Mucosa of rectum (tissue), 2 donors: ENCODE data around the gene FRMD4A.

Source experiments
- H3K27ac ChIP-seq, 2 donors: one replicate each; pipeline ENCODE4 v1.7.0; 2013; ENCODE audit warnings: inconsistent platforms in 2 of 2, low read depth in 2 of 2, low read length in 2 of 2
- H3K27me3 ChIP-seq, 2 donors: one replicate each; pipeline ENCODE4 v1.7.0; 2013; ENCODE audit warnings: low read length in 2 of 2; ENCODE audit not compliant: control insufficient read depth in 2 of 2, insufficient read depth in 2 of 2
- H3K36me3 ChIP-seq, 2 donors: one replicate each; pipeline ENCODE4 v1.7.0; 2013; ENCODE audit warnings: low read length in 2 of 2; ENCODE audit not compliant: control insufficient read depth in 2 of 2, insufficient read depth in 2 of 2
- H3K4me1 ChIP-seq, 2 donors: one replicate each; pipeline ENCODE4 v1.7.0; 2013; ENCODE audit warnings: low read length in 2 of 2, mild to moderate bottlenecking in 1 of 2; ENCODE audit not compliant: control insufficient read depth in 2 of 2, insufficient read depth in 2 of 2
- H3K4me3 ChIP-seq, 2 donors: one replicate each; pipeline ENCODE4 v1.7.0; 2013; ENCODE audit warnings: low read length in 2 of 2
- H3K9ac ChIP-seq, 2 donors: one replicate each; pipeline ENCODE4 v1.7.0; 2013; ENCODE audit warnings: low read length in 2 of 2, low read depth in 1 of 2, mild to moderate bottlenecking in 1 of 2
- H3K9me3 ChIP-seq, 2 donors: one replicate each; pipeline ENCODE4 v1.7.0; 2013; ENCODE audit warnings: low read length in 2 of 2; ENCODE audit not compliant: control insufficient read depth in 2 of 2
- donor health status: healthy.
- donor health status: Normal muscosa, but diverticular disease.

Gene FRMD4A

GRCh38 chr10:13813550-13813949 lies 517.2 kb downstream of the FRMD4A start:
- no peak overlapping the region for H3K4me3 ChIP-seq
- no peak overlapping the region for H3K9ac ChIP-seq
- no peaks in the 10 kb centered on the region for H3K9me3 ChIP-seq
- H3K27ac ChIP-seq = no peak overlapping the region
- H3K27me3 ChIP-seq = no peaks in the 10 kb centered on the region
- H3K4me1 ChIP-seq = no peaks in the 10 kb centered on the region
- H3K36me3 ChIP-seq = no peaks in the 10 kb centered on the region

- H3K27me3 ChIP-seq = no peaks in the 10 kb centered on the region
- H3K9ac ChIP-seq = no peak overlapping the region
- no peaks in the 10 kb centered on the region for H3K4me1 ChIP-seq
- no peak overlapping the region for H3K4me3 ChIP-seq
- no peaks in the 10 kb centered on the region for H3K9me3 ChIP-seq
- H3K36me3 ChIP-seq = no peaks in the 10 kb centered on the region
- no peak overlapping the region for H3K27ac ChIP-seq
Measured at GRCh38 chr10:13812804-13813203, 517.9 kb downstream of the FRMD4A start.

DNA sequence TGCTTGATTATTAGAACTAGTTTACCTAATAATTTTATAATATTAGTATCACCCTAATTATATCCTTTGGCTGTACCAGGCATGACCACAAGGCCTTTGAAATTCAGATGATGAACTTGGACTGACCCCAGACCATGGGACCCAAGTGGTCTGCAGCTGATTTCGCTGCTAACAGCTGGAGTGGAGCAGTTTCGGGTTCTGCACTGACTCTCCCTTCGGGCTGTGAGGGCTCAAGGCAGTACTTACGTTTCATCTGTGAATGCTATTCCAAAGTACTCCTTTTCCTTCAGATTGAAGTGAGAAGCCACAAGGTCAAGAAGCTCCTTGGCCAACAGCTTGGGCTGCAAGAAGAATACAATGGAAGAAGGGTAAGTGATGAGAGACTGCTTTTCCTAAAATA lies 520.2 kb downstream of the FRMD4A start:
- Histone ChIP-seq H3K4me1 (no peaks in the 10 kb centered on the region), H3K36me3 (no peaks in the 10 kb centered on the region), H3K27me3 (no peaks in the 10 kb centered on the region), H3K9me3 (no peaks in the 10 kb centered on the region), H3K9ac (no peak overlapping the region), H3K4me3 (no peak overlapping the region), H3K27ac (no peak overlapping the region)

GRCh38 chr10:13809427-13809826 lies 521.3 kb downstream of the FRMD4A start:
- H3K4me1 ChIP-seq = no peaks in the 10 kb centered on the region
- H3K27me3 ChIP-seq = no peaks in the 10 kb centered on the region
- no peak overlapping the region for H3K27ac ChIP-seq
- no peak overlapping the region for H3K4me3 ChIP-seq
- no peaks in the 10 kb centered on the region for H3K9me3 ChIP-seq
- H3K9ac ChIP-seq = no peak overlapping the region
- no peaks in the 10 kb centered on the region for H3K36me3 ChIP-seq

DNA sequence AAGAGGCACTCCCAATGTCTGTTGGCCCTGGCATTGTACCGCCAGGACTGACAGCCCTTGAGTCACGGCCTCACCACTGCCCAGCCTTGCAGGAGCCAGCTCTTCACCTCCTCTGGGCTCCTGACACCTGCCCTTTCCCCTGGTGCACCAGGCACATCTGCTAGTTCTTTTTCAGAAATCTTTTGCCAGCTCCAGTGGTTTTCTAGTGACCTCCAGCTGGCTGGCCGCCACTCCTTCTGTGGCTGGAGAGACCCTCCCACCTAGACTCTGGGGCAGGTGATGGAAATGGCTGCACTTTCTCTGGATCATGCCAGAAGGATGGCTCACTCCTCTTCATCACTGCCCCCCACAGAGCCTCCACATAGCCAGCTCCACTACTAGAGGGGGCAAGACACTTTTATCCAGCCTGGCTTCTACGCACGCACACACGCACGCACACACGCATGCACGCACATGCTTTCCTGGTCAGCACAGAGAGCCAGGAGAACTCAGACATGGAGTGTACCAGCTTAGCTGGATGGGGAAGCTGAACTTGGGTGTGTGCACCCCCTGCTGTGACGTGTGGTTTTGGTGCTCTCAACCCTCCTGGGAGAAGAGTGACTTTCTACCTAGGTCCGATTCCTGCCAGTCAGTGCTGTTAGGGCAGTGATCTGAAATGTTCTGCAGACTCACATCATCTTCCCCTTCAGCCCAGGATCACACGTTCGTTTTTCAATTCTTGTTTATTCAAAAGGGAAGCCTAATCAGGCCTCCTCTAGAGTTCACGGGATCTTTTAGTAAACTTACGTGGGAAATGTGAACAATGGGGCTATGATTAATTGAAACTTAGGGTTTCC lies 522.0 kb downstream of the FRMD4A start:
- Histone ChIP-seq H3K36me3 (no peaks in the 10 kb centered on the region), H3K4me3 (no peak overlapping the region), H3K27me3 (peaks cover 0 to 4% of the 10 kb centered on the region in 2 donors), H3K9me3 (no peaks in the 10 kb centered on the region), H3K27ac (no peak overlapping the region), H3K4me1 (no peaks in the 10 kb centered on the region), H3K9ac (no peak overlapping the region)

GRCh38 chr10:13806419-13806818 lies 524.3 kb downstream of the FRMD4A start:
- H3K9me3 ChIP-seq = no peaks in the 10 kb centered on the region
- no peak overlapping the region for H3K4me3 ChIP-seq
- H3K9ac ChIP-seq = no peak overlapping the region
- H3K27ac ChIP-seq = no peak overlapping the region
- H3K27me3 ChIP-seq = peaks cover 0 to 5% of the 10 kb centered on the region in 2 donors
- H3K36me3 ChIP-seq = no peaks in the 10 kb centered on the region
- no peaks in the 10 kb centered on the region for H3K4me1 ChIP-seq

DNA sequence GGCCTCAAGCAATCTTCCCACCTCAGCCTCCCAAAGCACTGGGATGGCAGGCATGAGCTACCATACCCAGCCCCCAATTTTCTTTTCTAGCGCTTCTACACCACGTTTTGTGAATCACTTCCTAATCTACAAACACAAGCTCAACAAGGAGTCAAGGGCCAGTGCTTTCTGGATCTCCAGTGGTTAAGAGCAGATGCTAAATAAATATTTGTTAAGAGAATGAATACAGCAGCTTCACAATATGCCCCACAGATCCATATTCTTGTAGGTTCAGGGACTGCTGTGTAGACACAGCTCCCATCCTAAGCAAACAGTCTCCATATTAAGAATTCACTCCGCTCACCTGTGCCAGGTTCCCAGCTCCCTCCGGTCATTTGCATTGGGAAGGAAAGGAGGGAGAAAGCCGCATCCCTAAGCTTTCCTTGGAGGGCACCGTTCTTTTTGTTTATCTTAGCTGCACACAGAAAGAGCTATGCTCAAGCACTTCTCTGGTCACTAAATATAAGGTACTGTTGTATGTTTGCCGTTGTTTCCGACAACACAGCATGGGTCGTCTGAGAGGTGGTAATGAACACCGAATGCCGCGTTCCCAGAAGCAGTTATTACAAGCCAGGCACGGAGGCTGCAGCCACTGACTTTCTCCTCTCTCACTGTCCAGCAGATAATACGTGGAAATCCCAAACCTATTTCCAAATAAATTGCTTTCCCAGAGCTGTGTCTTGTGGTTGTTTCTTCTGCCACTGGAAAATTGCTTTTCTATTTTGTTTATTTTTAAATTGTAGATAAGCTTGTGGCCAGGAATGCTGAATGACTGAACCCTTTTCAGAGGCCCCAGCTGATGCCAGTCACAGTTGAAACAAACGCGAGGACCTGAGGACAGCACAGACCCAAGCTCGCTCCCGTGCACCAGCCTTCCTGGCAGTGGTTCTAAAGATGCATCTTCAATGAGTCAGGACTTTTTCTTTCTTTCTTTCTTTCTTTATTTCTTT lies 526.9 kb downstream of the FRMD4A start:
- no peak overlapping the region for H3K4me3 ChIP-seq
- no peaks in the 10 kb centered on the region for H3K36me3 ChIP-seq
- no peak overlapping the region for H3K27ac ChIP-seq
- peaks cover 0 to 5% of the 10 kb centered on the region in 2 donors for H3K27me3 ChIP-seq
- H3K9ac ChIP-seq = no peak overlapping the region
- no peaks in the 10 kb centered on the region for H3K4me1 ChIP-seq
- no peaks in the 10 kb centered on the region for H3K9me3 ChIP-seq

- peaks cover 0 to 5% of the 10 kb centered on the region in 2 donors for H3K27me3 ChIP-seq
- no peaks in the 10 kb centered on the region for H3K36me3 ChIP-seq
- H3K9ac ChIP-seq = no peak overlapping the region
- no peaks in the 10 kb centered on the region for H3K9me3 ChIP-seq
- H3K4me1 ChIP-seq = no peaks in the 10 kb centered on the region
- no peak overlapping the region for H3K4me3 ChIP-seq
- H3K27ac ChIP-seq = no peak overlapping the region
Measured at GRCh38 chr10:13801907-13802288, 528.8 kb downstream of the FRMD4A start.

GRCh38 chr10:13801156-13801906 lies 529.4 kb downstream of the FRMD4A start:
- Histone ChIP-seq H3K36me3 (no peaks in the 10 kb centered on the region), H3K9ac (no peak overlapping the region), H3K4me3 (no peak overlapping the region), H3K9me3 (no peaks in the 10 kb centered on the region), H3K4me1 (peaks cover 0 to under 1% of the 10 kb centered on the region in 2 donors), H3K27me3 (peaks cover 0 to 5% of the 10 kb centered on the region in 2 donors), H3K27ac (no peak overlapping the region)
